A549 (cell line): ENCODE data around the gene VPS35L.

Experiments used
- CHD4 ChIP-seq: fragments of 200-600 bp; sonication (generic); IDR thresholded peaks from 2 replicates; pipeline ENCODE4 v1.6.1; 2016; ENCODE audit warnings: antibody characterized with exemption, mild to moderate bottlenecking, borderline replicate concordance
- HDAC2 ChIP-seq: fragments of 200-600 bp; sonication (generic); IDR thresholded peaks from 2 replicates; pipeline ENCODE4 v1.6.1; 2016
- HOXA7 ChIP-seq: fragments of 250-450 bp; sonication (Bioruptor Pico); IDR thresholded peaks from 2 replicates; pipeline ENCODE4 v1.5.0; 2020; ENCODE audit warnings: mild to moderate bottlenecking, moderate library complexity
- MYC ChIP-seq: IDR thresholded peaks from 2 replicates; pipeline ENCODE4 v1.6.1; 2012; ENCODE audit warnings: mild to moderate bottlenecking, inconsistent platforms, low read length, improper control_type of control experiment, borderline replicate concordance
- NR3C1 ChIP-seq: fragments of >200 bp; sonication (Bioruptor Twin); formaldehyde crosslinking; IDR thresholded peaks from 3 replicates; pipeline ENCODE4 v1.6.1; 2017
- POLR2A ChIP-seq: IDR thresholded peaks from 2 replicates; pipeline ENCODE4 v1.6.1; 2012; ENCODE audit warnings: mild to moderate bottlenecking, low read length
- RAD21 ChIP-seq, 2 experiments: fragments of >200 bp in 1 of 2; sonication (Bioruptor Twin) in 1 of 2; formaldehyde crosslinking in 1 of 2; IDR thresholded peaks in 1 of 2; conservative IDR thresholded peaks in 1 of 2; 2 replicates in 1 of 2; 3 replicates in 1 of 2; pipeline ENCODE4 v1.6.1; 2012 to 2018; ENCODE audit warnings: inconsistent platforms in 1 of 2
- RNF2 ChIP-seq: fragments of 200-600 bp; sonication (generic); IDR thresholded peaks from 2 replicates; pipeline ENCODE4 v1.6.1; 2016; ENCODE audit warnings: low read depth, mild to moderate bottlenecking, antibody characterized with exemption, moderate library complexity, borderline replicate concordance
- SREBF2 ChIP-seq: fragments of 450-650 bp; IDR thresholded peaks from 2 replicates; pipeline ENCODE4 v1.6.1; 2014; ENCODE audit warnings: mild to moderate bottlenecking, moderate library complexity
- TP53 ChIP-seq: fragments of 250-450 bp; sonication (Bioruptor Pico); IDR thresholded peaks from 2 replicates; pipeline ENCODE4 v1.5.0; 2021; ENCODE audit warnings: mild to moderate bottlenecking, moderate library complexity
- ZFP36 ChIP-seq: fragments of 450-650 bp; IDR thresholded peaks from 2 replicates; pipeline ENCODE4 v1.6.1; 2014; ENCODE audit warnings: borderline replicate concordance; ENCODE audit not compliant: partially characterized antibody
- TF ChIP-seq, protein P1 (sequence below): fragments of >200 bp; sonication (Bioruptor Twin); formaldehyde crosslinking; IDR thresholded peaks from 3 replicates; pipeline ENCODE4 v1.5.1; 2016
- TF ChIP-seq, protein P2 (sequence below): fragments of 150-350 bp; IDR thresholded peaks from 2 replicates; pipeline ENCODE4 v1.6.1; 2014; ENCODE audit warnings: low read depth, mild to moderate bottlenecking, low read length
- TF ChIP-seq, protein P3 (sequence below): fragments of >200 bp; sonication (Bioruptor Twin); formaldehyde crosslinking; IDR thresholded peaks from 3 replicates; pipeline ENCODE4 v1.6.1; 2016

DNA sequence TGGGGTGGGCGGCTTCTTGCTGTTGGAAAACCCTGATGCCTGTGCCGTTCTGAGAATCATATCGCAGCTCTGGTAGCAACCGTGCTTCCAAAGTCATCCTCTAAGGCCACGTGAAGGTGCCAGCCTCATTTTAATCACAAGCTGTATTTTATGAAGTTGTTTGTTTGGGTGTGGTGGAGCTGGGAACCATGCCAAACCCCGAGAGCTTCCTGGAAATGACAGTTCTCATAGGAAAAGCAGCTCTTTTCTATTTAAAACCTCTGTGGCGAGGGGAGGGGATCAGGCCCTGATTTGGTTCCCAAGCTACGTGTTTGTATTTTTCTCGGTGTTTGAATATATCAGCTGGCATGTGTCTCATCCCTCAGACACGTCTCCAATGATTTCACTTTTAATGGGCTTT is 140.8 kb downstream of the VPS35L start:
- 0 out of 5 replicates have a peak, but pooled peaks of 1 of the 2 experiments have one; percentile 12 for TF ChIP-seq RAD21 (conservative IDR thresholded peaks at IDR 0.05 in 1 of 2, IDR thresholded peaks at IDR 0.05 in 1 of 2)
- no peak for TF ChIP-seq NR3C1
- TF ChIP-seq, protein P1, sequence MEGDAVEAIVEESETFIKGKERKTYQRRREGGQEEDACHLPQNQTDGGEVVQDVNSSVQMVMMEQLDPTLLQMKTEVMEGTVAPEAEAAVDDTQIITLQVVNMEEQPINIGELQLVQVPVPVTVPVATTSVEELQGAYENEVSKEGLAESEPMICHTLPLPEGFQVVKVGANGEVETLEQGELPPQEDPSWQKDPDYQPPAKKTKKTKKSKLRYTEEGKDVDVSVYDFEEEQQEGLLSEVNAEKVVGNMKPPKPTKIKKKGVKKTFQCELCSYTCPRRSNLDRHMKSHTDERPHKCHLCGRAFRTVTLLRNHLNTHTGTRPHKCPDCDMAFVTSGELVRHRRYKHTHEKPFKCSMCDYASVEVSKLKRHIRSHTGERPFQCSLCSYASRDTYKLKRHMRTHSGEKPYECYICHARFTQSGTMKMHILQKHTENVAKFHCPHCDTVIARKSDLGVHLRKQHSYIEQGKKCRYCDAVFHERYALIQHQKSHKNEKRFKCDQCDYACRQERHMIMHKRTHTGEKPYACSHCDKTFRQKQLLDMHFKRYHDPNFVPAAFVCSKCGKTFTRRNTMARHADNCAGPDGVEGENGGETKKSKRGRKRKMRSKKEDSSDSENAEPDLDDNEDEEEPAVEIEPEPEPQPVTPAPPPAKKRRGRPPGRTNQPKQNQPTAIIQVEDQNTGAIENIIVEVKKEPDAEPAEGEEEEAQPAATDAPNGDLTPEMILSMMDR: no peak
- no peak for TF ChIP-seq POLR2A
- TF ChIP-seq HDAC2: no peak
- TF ChIP-seq MYC: no peak
- TF ChIP-seq ZFP36: no peak
- no peak for TF ChIP-seq SREBF2
- TF ChIP-seq, protein P2, sequence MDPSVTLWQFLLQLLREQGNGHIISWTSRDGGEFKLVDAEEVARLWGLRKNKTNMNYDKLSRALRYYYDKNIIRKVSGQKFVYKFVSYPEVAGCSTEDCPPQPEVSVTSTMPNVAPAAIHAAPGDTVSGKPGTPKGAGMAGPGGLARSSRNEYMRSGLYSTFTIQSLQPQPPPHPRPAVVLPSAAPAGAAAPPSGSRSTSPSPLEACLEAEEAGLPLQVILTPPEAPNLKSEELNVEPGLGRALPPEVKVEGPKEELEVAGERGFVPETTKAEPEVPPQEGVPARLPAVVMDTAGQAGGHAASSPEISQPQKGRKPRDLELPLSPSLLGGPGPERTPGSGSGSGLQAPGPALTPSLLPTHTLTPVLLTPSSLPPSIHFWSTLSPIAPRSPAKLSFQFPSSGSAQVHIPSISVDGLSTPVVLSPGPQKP: no peak
- TF ChIP-seq, protein P3, sequence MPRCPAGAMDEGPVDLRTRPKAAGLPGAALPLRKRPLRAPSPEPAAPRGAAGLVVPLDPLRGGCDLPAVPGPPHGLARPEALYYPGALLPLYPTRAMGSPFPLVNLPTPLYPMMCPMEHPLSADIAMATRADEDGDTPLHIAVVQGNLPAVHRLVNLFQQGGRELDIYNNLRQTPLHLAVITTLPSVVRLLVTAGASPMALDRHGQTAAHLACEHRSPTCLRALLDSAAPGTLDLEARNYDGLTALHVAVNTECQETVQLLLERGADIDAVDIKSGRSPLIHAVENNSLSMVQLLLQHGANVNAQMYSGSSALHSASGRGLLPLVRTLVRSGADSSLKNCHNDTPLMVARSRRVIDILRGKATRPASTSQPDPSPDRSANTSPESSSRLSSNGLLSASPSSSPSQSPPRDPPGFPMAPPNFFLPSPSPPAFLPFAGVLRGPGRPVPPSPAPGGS: no peak
- TF ChIP-seq CHD4: no peak
- no peak for TF ChIP-seq HOXA7 (CRISPR knock-in tag)
- TF ChIP-seq TP53 (CRISPR knock-in tag): no peak
- no peak for TF ChIP-seq RNF2
